Neuronal stem cell (in vitro differentiated cells): ENCODE data around the gene LRP1B.

Source experiments
- DNase-seq: peaks from one replicate; pipeline ENCODE4 v3.0.0-alpha.2; 2013; ENCODE audit warnings: low spot score
- H2AFZ ChIP-seq: one replicate; pipeline ENCODE4 v1.6.1; 2013; ENCODE audit warnings: mild to moderate bottlenecking, low read length, inconsistent platforms
- H2AK5ac ChIP-seq: 2 replicates; pipeline ENCODE4 v1.6.1; 2013; ENCODE audit warnings: low read depth, mild to moderate bottlenecking, inconsistent platforms, low read length, moderate library complexity, mixed read lengths
- H2BK120ac ChIP-seq: 2 replicates; pipeline ENCODE4 v1.6.1; 2013; ENCODE audit warnings: low read depth, mild to moderate bottlenecking, inconsistent platforms, low read length, moderate library complexity, mixed read lengths
- H2BK12ac ChIP-seq: one replicate; pipeline ENCODE4 v1.6.1; 2013; ENCODE audit warnings: low read length, inconsistent platforms
- H2BK15ac ChIP-seq: 2 replicates; pipeline ENCODE4 v1.6.1; 2013; ENCODE audit warnings: mild to moderate bottlenecking, low read length, inconsistent platforms, mixed read lengths
- H2BK5ac ChIP-seq: one replicate; pipeline ENCODE4 v1.6.1; 2013; ENCODE audit warnings: inconsistent platforms, mild to moderate bottlenecking, low read length, moderate library complexity
- H3K14ac ChIP-seq: one replicate; pipeline ENCODE4 v1.6.1; 2013; ENCODE audit warnings: low read length, inconsistent platforms
- H3K18ac ChIP-seq: 2 replicates; pipeline ENCODE4 v1.6.1; 2013; ENCODE audit warnings: low read length, inconsistent platforms
- H3K23ac ChIP-seq: 2 replicates; pipeline ENCODE4 v1.6.1; 2013; ENCODE audit warnings: low read depth, mild to moderate bottlenecking, mixed read lengths, low read length, inconsistent platforms; ENCODE audit not compliant: poor library complexity
- H3K27ac ChIP-seq: replicated peaks from 3 replicates; pipeline ENCODE4 v1.5.1; 2013; ENCODE audit warnings: low read length, inconsistent platforms
- H3K27me3 ChIP-seq, 3 experiments: 2 replicates each; pipeline ENCODE4 v1.6.1; 2013; ENCODE audit warnings: low read length in 3 of 3, mild to moderate bottlenecking in 2 of 3, inconsistent platforms in 1 of 3, low read depth in 1 of 3, mixed read lengths in 1 of 3, moderate library complexity in 1 of 3; ENCODE audit not compliant: control insufficient read depth in 3 of 3, insufficient read depth in 3 of 3
- H3K36me3 ChIP-seq, 2 donors: replicated peaks in 1 of 2; 2 replicates each; pipeline ENCODE4 v1.6.1; 2013; ENCODE audit warnings: low read length in 2 of 2; ENCODE audit not compliant: control insufficient read depth in 2 of 2, insufficient read depth in 2 of 2
- H3K4ac ChIP-seq: 2 replicates; pipeline ENCODE4 v1.6.1; 2013; ENCODE audit warnings: inconsistent platforms, mild to moderate bottlenecking, low read length, moderate library complexity
- H3K4me1 ChIP-seq, 2 donors: 1 replicate in 1 of 2; 2 replicates in 1 of 2; pipeline ENCODE4 v1.6.1; 2013; ENCODE audit warnings: low read length in 2 of 2, low read depth in 1 of 2; ENCODE audit not compliant: control insufficient read depth in 2 of 2, insufficient read depth in 1 of 2
- H3K4me2 ChIP-seq: one replicate; pipeline ENCODE4 v1.6.1; 2013; ENCODE audit warnings: mild to moderate bottlenecking, low read length, inconsistent platforms; ENCODE audit not compliant: insufficient read depth, poor library complexity, severe bottlenecking
- H3K4me3 ChIP-seq, 2 donors: 2 replicates each; pipeline ENCODE4 v1.5.1; 2013; ENCODE audit warnings: low read length in 2 of 2, mild to moderate bottlenecking in 2 of 2, inconsistent platforms in 1 of 2, moderate library complexity in 1 of 2
- H3K79me1 ChIP-seq: one replicate; pipeline ENCODE4 v1.6.1; 2013; ENCODE audit warnings: low read depth, mild to moderate bottlenecking, inconsistent platforms, low read length, moderate library complexity
- H3K9ac ChIP-seq: one replicate; pipeline ENCODE4 v1.6.1; 2013; ENCODE audit warnings: mild to moderate bottlenecking, low read depth, low read length, inconsistent platforms; ENCODE audit not compliant: poor library complexity
- H3K9me3 ChIP-seq, 2 donors: replicated peaks in 1 of 2; 2 replicates each; pipeline versions ENCODE3 to v1.6.1; 2013; ENCODE audit warnings: low read length in 2 of 2, mild to moderate bottlenecking in 2 of 2, inconsistent platforms in 1 of 2, low read depth in 1 of 2, mixed read lengths in 1 of 2, moderate library complexity in 1 of 2; ENCODE audit not compliant: control insufficient read depth in 2 of 2, insufficient read depth in 1 of 2
- H4K8ac ChIP-seq: one replicate; pipeline ENCODE4 v1.6.1; 2013; ENCODE audit warnings: low read depth, mild to moderate bottlenecking, inconsistent platforms, low read length, moderate library complexity
- H4K91ac ChIP-seq: one replicate; pipeline ENCODE4 v1.6.1; 2013; ENCODE audit warnings: low read length, low read depth, mild to moderate bottlenecking, inconsistent platforms; ENCODE audit not compliant: poor library complexity
- WGBS, 2 donors: extraction: QIAGEN DNeasy Blood & Tissue Kit; methylation state at CpG; one replicate each; pipeline ENCODE4 v1.1.7; 2013; ENCODE audit warnings: missing lambda C conversion rate in 2 of 2, mixed read lengths in 1 of 2; ENCODE audit not compliant: insufficient read length in 2 of 2, insufficient replicate concordance in 1 of 2; ENCODE audit errors: extremely low coverage in 2 of 2; 5-methylcytosine and 5-hydroxymethylcytosine counted together

LRP1B gene

GRCh38 chr2:142041996-142042395, 88.8 kb downstream of the LRP1B start:
- Histone ChIP-seq H3K18ac (no peak overlapping the region), H3K9ac (no peak overlapping the region), H3K4me3 (no peak overlapping the region), H2BK120ac (no peak overlapping the region), H3K4ac (no peak overlapping the region), H2AK5ac (no peak overlapping the region), H3K36me3 (no peaks in the 10 kb centered on the region), H3K9me3 (no peaks in the 10 kb centered on the region), H3K4me2 (no peak overlapping the region), H2BK12ac (no peak overlapping the region), H2BK15ac (no peak overlapping the region), H2AFZ (no peak overlapping the region), H3K14ac (no peak overlapping the region), H3K79me1 (no peaks in the 10 kb centered on the region), H3K4me1 (peaks cover 2 to 3% of the 10 kb centered on the region in 2 donors), H3K23ac (no peak overlapping the region), H4K8ac (no peak overlapping the region), H2BK5ac (no peak overlapping the region), H4K91ac (no peak overlapping the region), H3K27ac (no peak overlapping the region), H3K27me3 (no peaks in the 10 kb centered on the region)
- DNase-seq, result no peak
- no CpG with 5 or more reads among the region's 6 CpGs for WGBS, 2 donors

- H3K79me1 ChIP-seq, result no peaks in the 10 kb centered on the region
- no peak overlapping the region for H3K23ac ChIP-seq
- H3K36me3 ChIP-seq, result no peaks in the 10 kb centered on the region
- H3K4me3 ChIP-seq, result no peak overlapping the region
- no peak overlapping the region for H3K9ac ChIP-seq
- H3K18ac ChIP-seq, result no peak overlapping the region
- H2AK5ac ChIP-seq, result no peak overlapping the region
- no peak overlapping the region for H3K4me2 ChIP-seq
- H3K27me3 ChIP-seq, result no peaks in the 10 kb centered on the region
- no CpG with 5 or more reads among the region's 1 CpG for WGBS, 2 donors
- H4K91ac ChIP-seq, result no peak overlapping the region
- H4K8ac ChIP-seq, result no peak overlapping the region
- no peak overlapping the region for H2BK12ac ChIP-seq
- H3K4ac ChIP-seq, result no peak overlapping the region
- no peaks in the 10 kb centered on the region for H3K9me3 ChIP-seq
- peaks cover 2 to 4% of the 10 kb centered on the region in 2 donors for H3K4me1 ChIP-seq
- DNase-seq, result no peak
- no peak overlapping the region for H3K14ac ChIP-seq
- no peak overlapping the region for H2BK120ac ChIP-seq
- no peak overlapping the region for H2AFZ ChIP-seq
- H3K27ac ChIP-seq, result no peak overlapping the region
- no peak overlapping the region for H2BK15ac ChIP-seq
- H2BK5ac ChIP-seq, result no peak overlapping the region
Observed at GRCh38 chr2:142041105-142041504, 89.7 kb downstream of the LRP1B start.

- H3K23ac ChIP-seq, result no peak overlapping the region
- H4K91ac ChIP-seq, result no peak overlapping the region
- DNase-seq, result no peak
- H3K9ac ChIP-seq, result no peak overlapping the region
- H3K79me1 ChIP-seq, result no peaks in the 10 kb centered on the region
- no peak overlapping the region for H3K14ac ChIP-seq
- no peaks in the 10 kb centered on the region for H3K36me3 ChIP-seq
- no peaks in the 10 kb centered on the region for H3K27me3 ChIP-seq
- no peak overlapping the region for H3K4me3 ChIP-seq
- no peak overlapping the region for H4K8ac ChIP-seq
- no peak overlapping the region for H2BK5ac ChIP-seq
- no peak overlapping the region for H3K18ac ChIP-seq
- no peak overlapping the region for H3K27ac ChIP-seq
- no peak overlapping the region for H2BK12ac ChIP-seq
- no peak overlapping the region for H2AK5ac ChIP-seq
- H2AFZ ChIP-seq, result no peak overlapping the region
- H3K4me2 ChIP-seq, result no peak overlapping the region
- H3K4ac ChIP-seq, result no peak overlapping the region
- H3K4me1 ChIP-seq, result peaks cover 0 to 4% of the 10 kb centered on the region in 2 donors
- H2BK15ac ChIP-seq, result no peak overlapping the region
- WGBS, 2 donors, result no CpG with 5 or more reads among the region's 1 CpG
- H3K9me3 ChIP-seq, result no peaks in the 10 kb centered on the region
- no peak overlapping the region for H2BK120ac ChIP-seq
Observed at GRCh38 chr2:142040556-142040955, 90.3 kb downstream of the LRP1B start.

- Histone ChIP-seq H3K4ac (no peak overlapping the region), H2BK5ac (no peak overlapping the region), H2BK120ac (no peak overlapping the region), H2AFZ (no peak overlapping the region), H3K79me1 (no peaks in the 10 kb centered on the region), H3K14ac (no peak overlapping the region), H3K23ac (no peak overlapping the region), H3K4me3 (no peak overlapping the region), H3K27me3 (no peaks in the 10 kb centered on the region), H3K27ac (no peak overlapping the region), H3K36me3 (no peaks in the 10 kb centered on the region), H3K9ac (no peak overlapping the region), H3K4me2 (no peak overlapping the region), H4K91ac (no peak overlapping the region), H4K8ac (no peak overlapping the region), H2BK15ac (no peak overlapping the region), H3K18ac (no peak overlapping the region), H3K9me3 (no peaks in the 10 kb centered on the region), H2BK12ac (no peak overlapping the region), H3K4me1 (peaks cover 0 to 4% of the 10 kb centered on the region in 2 donors), H2AK5ac (no peak overlapping the region)
- no peak for DNase-seq
- no CpG with 5 or more reads among the region's 1 CpG for WGBS, 2 donors
Observed at GRCh38 chr2:142038826-142039225, 92.0 kb downstream of the LRP1B start.
